ENCODE measurements around the gene HDGF.

- TF ChIP-seq TAF1 (IDR thresholded peaks at IDR 0.05; ENCODE audit: low read depth, low read length) (no peak), POLR2AphosphoS5 (IDR thresholded peaks at IDR 0.05; ENCODE audit: low read depth, low read length) (no peak), FOSL1 (IDR thresholded peaks at IDR 0.05; ENCODE audit: insufficient read depth, low read depth, low read length) (no peak)
- TF ChIP-seq, protein P1, sequence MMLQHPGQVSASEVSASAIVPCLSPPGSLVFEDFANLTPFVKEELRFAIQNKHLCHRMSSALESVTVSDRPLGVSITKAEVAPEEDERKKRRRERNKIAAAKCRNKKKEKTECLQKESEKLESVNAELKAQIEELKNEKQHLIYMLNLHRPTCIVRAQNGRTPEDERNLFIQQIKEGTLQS (IDR thresholded peaks at IDR 0.05; ENCODE audit: insufficient read depth, low read depth, low read length), result no peak
These were observed 8.7 kb downstream of the HDGF start for GRCh38 chr1:156742801-156743200.

Data from H1 (cell line).